ENCODE results near the gene PSMB2. TPM values are rescaled to one million over a fixed set of nuclear protein-coding genes. Genes with fewer than 3 reads are reported as not detected.

The PSMB2 gene
- total RNA-seq, 1 experiment from 2014 or later, result 86.0 TPM

GRCh38 chr1:35580949-35581388 is 60.4 kb downstream of the PSMB2 start:
- Histone ChIP-seq H3K4me2 (ENCODE audit: insufficient read depth, insufficient read length, low read length) (no peak overlapping the region), H3K9ac (ENCODE audit: extremely low read depth, insufficient read length, low read length) (no peak overlapping the region), H3K18ac (ENCODE audit: insufficient read length, low read depth, low read length) (no peak overlapping the region), H3K9me3 (ENCODE audit: control insufficient read depth, low read depth, low read length) (no peaks in the 10 kb centered on the region), H3K14ac (ENCODE audit: insufficient read depth, low read length) (no peak overlapping the region), H3K4ac (ENCODE audit: low read depth, low read length) (no peak overlapping the region), H2BK20ac (ENCODE audit: low read depth, low read length, poor library complexity, severe bottlenecking) (no peak overlapping the region), H3K4me1 (ENCODE audit: insufficient read depth, low read length) (no peaks in the 10 kb centered on the region), H4K8ac (replicated peaks; ENCODE audit: insufficient read length, low read depth, low read length) (no peak overlapping the region), H3K79me1 (ENCODE audit: insufficient read depth, low read depth, low read length, poor library complexity, severe bottlenecking) (no peaks in the 10 kb centered on the region), H4K5ac (ENCODE audit: insufficient read length, low read depth, low read length) (no peak overlapping the region), H3K56ac (ENCODE audit: insufficient read length, low read depth, low read length) (no peak overlapping the region), H2BK12ac (ENCODE audit: insufficient read length, low read depth, low read length) (no peak overlapping the region), H3K23me2 (ENCODE audit: insufficient read length, low read depth, low read length, poor library complexity, severe bottlenecking) (peaks cover 10% of the 10 kb centered on the region), H4K20me1 (ENCODE audit: control insufficient read depth, insufficient read depth, insufficient read length) (no peaks in the 10 kb centered on the region), H2AK5ac (ENCODE audit: insufficient read length, low read length) (no peak overlapping the region), H4K91ac (ENCODE audit: insufficient read length, low read depth, low read length) (no peak overlapping the region), H2BK120ac (ENCODE audit: low read depth, low read length, poor library complexity, severe bottlenecking) (no peak overlapping the region), H2BK5ac (ENCODE audit: insufficient read length, low read length) (no peak overlapping the region), H3K27ac (ENCODE audit: insufficient read length, low read depth, low read length) (no peak overlapping the region), H2AFZ (ENCODE audit: low read length) (no peak overlapping the region), H3T11ph (ENCODE audit: low read length) (no peak overlapping the region), H3K27me3 (ENCODE audit: insufficient read depth, low read length) (peaks cover 22% of the 10 kb centered on the region), H3K23ac (ENCODE audit: insufficient read length, low read depth, low read length) (no peak overlapping the region), H2BK15ac (ENCODE audit: low read depth, low read length) (no peak overlapping the region), H3K79me2 (ENCODE audit: insufficient read depth, low read length) (no peaks in the 10 kb centered on the region)
- DNase-seq, result no peak
- Mint-ChIP-seq H3K9me3 (no peaks in the 10 kb centered on the region), H3K27ac (no peak overlapping the region), H3K36me3 (ENCODE audit: insufficient read depth in 1 of 3, low read depth in 3 of 3) (no peaks in the 10 kb centered on the region), H3K4me1 (peaks cover 17 to 18% of the 10 kb centered on the region in 2 experiments), H3K27me3 (ENCODE audit: low read depth) (peaks cover 42% of the 10 kb centered on the region), H3K4me3 (no peak overlapping the region)
- TF ChIP-seq CTCF (conservative IDR thresholded peaks at IDR 0.05), result no peak
- no CpG with 5 or more reads among the region's 4 CpGs for WGBS (ENCODE audit: extremely low coverage, insufficient read length, low lambda C conversion rate)

Data from H9 (cell line).